Lower lobe of right lung (tissue), 2 donors: ENCODE results near the gene NIF3L1. TPM values are rescaled to one million over a fixed set of nuclear protein-coding genes. Genes with fewer than 3 reads are reported as not detected.

Source experiments
- ATAC-seq, 2 donors: fragments of 200-7000 bp; cut with Tn5 transposase; one replicate each; pipeline ENCODE4 v1.9.1; 2020 to 2022; ENCODE audit warnings: mild to moderate bottlenecking in 2 of 2, moderate library complexity in 2 of 2
- DNase-seq: peaks from one replicate; pipeline ENCODE4 v3.0.0-alpha.2; 2020
- H3K27ac ChIP-seq: fragments of 200-600 bp; one replicate; pipeline ENCODE4 v1.8.0; 2022
- H3K27me3 ChIP-seq: fragments of 200-600 bp; one replicate; pipeline ENCODE4 v1.8.0; 2022; ENCODE audit warnings: low read depth
- H3K36me3 ChIP-seq: fragments of 200-600 bp; one replicate; pipeline ENCODE4 v1.8.0; 2022; ENCODE audit warnings: mild to moderate bottlenecking
- H3K4me1 ChIP-seq: fragments of 200-600 bp; one replicate; pipeline ENCODE4 v1.8.0; 2022
- H3K4me3 ChIP-seq: fragments of 200-600 bp; one replicate; pipeline ENCODE4 v1.8.0; 2022; ENCODE audit warnings: mild to moderate bottlenecking
- H3K9me3 ChIP-seq: fragments of 200-600 bp; one replicate; pipeline ENCODE4 v1.8.0; 2022
- CTCF ChIP-seq: fragments of 200-600 bp; IDR thresholded peaks from one replicate; pipeline ENCODE4 v1.8.0; 2022; ENCODE audit warnings: antibody characterized with exemption, mild to moderate bottlenecking
- intact Hi-C: fragments of 100-400 bp; cut with DNase I; formaldehyde crosslinking; loops from one replicate; pipeline ENCODE4 v1.11.0; 2022
- total RNA-seq: library from RNA; stranded (reverse); fragmentation: NEBNext Ultra II Directional; extraction: Animal tissue kit (Norgen Biotek cat#: 25700); gene quantifications from one replicate; pipeline ENCODE4 v1.2.1, GENCODE V29; 2021
- donor health status: DM: no; HTN: yes; CAD: no; lungs with severe emphysema.

The NIF3L1 gene
- total RNA-seq, 1 donor from 2014 or later = 20.5 TPM

GRCh38 chr2:200913654-200914053 is 24.5 kb downstream of the NIF3L1 start:
- DNase-seq (no peak), ATAC-seq (no peak)
- intact Hi-C loops = no loop called here
- no peaks in the 10 kb centered on the region for H3K27me3 ChIP-seq
- no peaks in the 10 kb centered on the region for H3K4me1 ChIP-seq
- peaks cover 98% of the 10 kb centered on the region for H3K36me3 ChIP-seq
- no peak overlapping the region for H3K4me3 ChIP-seq
- TF ChIP-seq CTCF = no peak
- H3K27ac ChIP-seq = no peak overlapping the region
- no peaks in the 10 kb centered on the region for H3K9me3 ChIP-seq

GRCh38 chr2:200922439-200922838 is 33.3 kb downstream of the NIF3L1 start:
- no peak for TF ChIP-seq CTCF

GRCh38 chr2:200929334-200930249 is 40.4 kb downstream of the NIF3L1 start:
- H3K4me1 ChIP-seq = no peaks in the 10 kb centered on the region
- H3K4me3 ChIP-seq = no peak overlapping the region
- DNase-seq (no peak), ATAC-seq (no peak)
- no peaks in the 10 kb centered on the region for H3K27me3 ChIP-seq
- TF ChIP-seq CTCF = no peak
- intact Hi-C loops = no loop called here
- no peaks in the 10 kb centered on the region for H3K9me3 ChIP-seq
- no peak overlapping the region for H3K27ac ChIP-seq
- peaks cover 88% of the 10 kb centered on the region for H3K36me3 ChIP-seq

More at GRCh38 chr2:200922439-200922838, 33.3 kb downstream of the NIF3L1 start:
- Histone ChIP-seq H3K4me1 (no peaks in the 10 kb centered on the region), H3K9me3 (no peaks in the 10 kb centered on the region), H3K27me3 (no peaks in the 10 kb centered on the region), H3K4me3 (no peak overlapping the region), H3K36me3 (peaks cover 91% of the 10 kb centered on the region), H3K27ac (no peak overlapping the region)
- DNase-seq (no peak), ATAC-seq (no peak)
- intact Hi-C loops = no loop called here

GRCh38 chr2:200930947-200931626 is 41.9 kb downstream of the NIF3L1 start:
- no peak overlapping the region for H3K27ac ChIP-seq
- no peak for TF ChIP-seq CTCF
- H3K36me3 ChIP-seq = peaks cover 91% of the 10 kb centered on the region
- ATAC-seq (peak in 1 of 2 donors; percentile 45), DNase-seq (no peak)
- H3K4me3 ChIP-seq = no peak overlapping the region
- no peaks in the 10 kb centered on the region for H3K27me3 ChIP-seq
- intact Hi-C loops = no loop called here
- H3K4me1 ChIP-seq = no peaks in the 10 kb centered on the region
- H3K9me3 ChIP-seq = no peaks in the 10 kb centered on the region

GRCh38 chr2:200939832-200940231 is 50.7 kb downstream of the NIF3L1 start:
- no peak for TF ChIP-seq CTCF
- peaks cover 99% of the 10 kb centered on the region for H3K36me3 ChIP-seq

More at GRCh38 chr2:200939832-200940231, 50.7 kb downstream of the NIF3L1 start:
- intact Hi-C loops = no loop called here
- H3K27me3 ChIP-seq = no peaks in the 10 kb centered on the region
- no peak overlapping the region for H3K4me3 ChIP-seq
- no peaks in the 10 kb centered on the region for H3K9me3 ChIP-seq
- DNase-seq (no peak), ATAC-seq (no peak)
- no peaks in the 10 kb centered on the region for H3K4me1 ChIP-seq
- H3K27ac ChIP-seq = no peak overlapping the region
